GM12878 (cell line): ENCODE results near the gene EXOC3L4. TPM values are rescaled to one million over a fixed set of nuclear protein-coding genes. Genes with fewer than 3 reads are reported as not detected.

Experiments used
- ATAC-seq: fragments of 200-7000 bp; cut with Tn5 transposase; 3 replicates; pipeline ENCODE4 v1.9.1; 2020; ENCODE audit warnings: mild to moderate bottlenecking, moderate library complexity
- BruUV-seq: library from RNA; stranded (reverse); fragments of 400-500 nt; replicated peaks from 2 replicates; lab custom pipeline; 2021; lab: Mats Ljungman, UMichigan
- CTCF ChIA-PET: fragments of 300-600 bp; sonication (Branson Sonifier 250); formaldehyde crosslinking; extraction: SDS; loops from one replicate; lab custom pipeline; 2021; ENCODE audit warnings: inconsistent platforms; lab: Yijun Ruan, JAX
- POLR2A ChIA-PET: fragments of 350-600 bp; formaldehyde crosslinking; extraction: SDS; loops from one replicate; lab custom pipeline; 2021; ENCODE audit warnings: inconsistent platforms; lab: Charles Lee
- RAD21 ChIA-PET: fragments of 300-600 bp; sonication (Branson Sonifier 250); formaldehyde crosslinking; loops from one replicate; lab custom pipeline; 2023; ENCODE audit warnings: antibody characterized with exemption; ENCODE audit not compliant: unreplicated experiment; lab: Charles Lee
- SMC1A ChIA-PET: fragments of 300-600 bp; sonication (Branson Sonifier 250); formaldehyde crosslinking; loops from one replicate; lab custom pipeline; 2023; ENCODE audit not compliant: unreplicated experiment, uncharacterized antibody; lab: Charles Lee
- DNase-seq: peaks from one replicate; pipeline ENCODE4 v3.0.0-alpha.2; 2011; ENCODE audit warnings: low read depth, low spot score
- FAIRE-seq: peaks from 3 replicates; lab custom pipeline; 2011; peaks lifted over from hg19 to GRCh38; lab: Jason Lieb, UNC
- H2AFZ ChIP-seq: 2 replicates; pipeline ENCODE4 v1.6.0; 2011; ENCODE audit warnings: low read depth, low read length, control low read depth; ENCODE audit not compliant: control insufficient read depth
- H3K27ac ChIP-seq: 2 replicates; pipeline ENCODE4 v1.5.1; 2011; ENCODE audit warnings: control low read depth; ENCODE audit not compliant: control insufficient read depth, insufficient read depth
- H3K27me3 ChIP-seq, 2 experiments: replicated peaks in 1 of 2; 2 replicates each; pipeline versions ENCODE4 v1.6.0 to v1.6.1; 2011; ENCODE audit warnings: low read length in 1 of 2; ENCODE audit not compliant: control insufficient read depth in 2 of 2, insufficient read depth in 2 of 2
- H3K36me3 ChIP-seq, 2 experiments: 2 replicates each; pipeline ENCODE4 v1.5.1; 2011; ENCODE audit warnings: low read length in 1 of 2; ENCODE audit not compliant: control insufficient read depth in 2 of 2, insufficient read depth in 2 of 2
- H3K4me1 ChIP-seq: 2 replicates; pipeline ENCODE4 v1.6.1; 2011; ENCODE audit warnings: mild to moderate bottlenecking, low read length, moderate library complexity, mixed read lengths; ENCODE audit not compliant: control insufficient read depth, insufficient read depth
- H3K4me2 ChIP-seq: 2 replicates; pipeline ENCODE4 v1.6.0; 2011; ENCODE audit warnings: control low read depth; ENCODE audit not compliant: control insufficient read depth, insufficient read depth
- H3K4me3 ChIP-seq: fragments of 200-600 bp; sonication (generic); 2 replicates; pipeline ENCODE4 v1.5.1; 2016
- H3K79me2 ChIP-seq: 2 replicates; pipeline ENCODE4 v1.6.0; 2011; ENCODE audit warnings: low read length; ENCODE audit not compliant: control insufficient read depth, insufficient read depth
- H3K9ac ChIP-seq: 2 replicates; pipeline ENCODE4 v1.8.0; 2011; ENCODE audit warnings: low read length, control low read depth, mixed read lengths; ENCODE audit not compliant: control insufficient read depth, insufficient read depth
- H3K9me3 ChIP-seq: replicated peaks from 3 replicates; pipeline ENCODE4 v1.5.1; 2011; ENCODE audit warnings: mild to moderate bottlenecking, low read length; ENCODE audit not compliant: control insufficient read depth, insufficient read depth
- H4K20me1 ChIP-seq: 2 replicates; pipeline ENCODE4 v1.6.0; 2011; ENCODE audit not compliant: control insufficient read depth, insufficient read depth
- ASH2L ChIP-seq: fragments of 300-600, 200-600 bp; sonication (generic); IDR thresholded peaks from 2 replicates; pipeline ENCODE4 v1.6.1; 2017; ENCODE audit warnings: low read depth, mild to moderate bottlenecking, borderline replicate concordance
- CHD2 ChIP-seq: IDR thresholded peaks from 2 replicates; pipeline ENCODE4 v1.6.1; 2011; ENCODE audit warnings: low read depth, low read length, improper control_type of control experiment, borderline replicate concordance
- CREB1 ChIP-seq: IDR thresholded peaks from 2 replicates; pipeline ENCODE4 v1.6.1; 2012; ENCODE audit warnings: low read depth, mild to moderate bottlenecking, inconsistent platforms
- MTA3 ChIP-seq: IDR thresholded peaks from 2 replicates; pipeline ENCODE4 v1.6.1; 2012; ENCODE audit warnings: low read length, inconsistent platforms, borderline replicate concordance
- MYB ChIP-seq: fragments of 150-350 bp; IDR thresholded peaks from 2 replicates; pipeline ENCODE4 v1.6.1; 2014; ENCODE audit warnings: mild to moderate bottlenecking, low read depth, low read length, borderline replicate concordance
- RCOR1 ChIP-seq: conservative IDR thresholded peaks from 2 replicates; pipeline ENCODE4 v1.6.1; 2012; ENCODE audit warnings: low read depth, low read length, improper control_type of control experiment
- SMAD5 ChIP-seq: IDR thresholded peaks from 2 replicates; pipeline ENCODE4 v1.6.1; 2016; ENCODE audit warnings: antibody characterized with exemption, low read depth
- SMC3 ChIP-seq: IDR thresholded peaks from 2 replicates; pipeline ENCODE4 v1.6.1; 2011; ENCODE audit warnings: low read length, improper control_type of control experiment, borderline replicate concordance
- TCF12 ChIP-seq: IDR thresholded peaks from 2 replicates; pipeline ENCODE4 v1.6.1; 2011; ENCODE audit warnings: low read depth, mild to moderate bottlenecking, low read length
- ZNF274 ChIP-seq: IDR thresholded peaks from one replicate; pipeline ENCODE4 v1.8.0; 2011; ENCODE audit not compliant: insufficient read length, insufficient read depth
- ZNF384 ChIP-seq: IDR thresholded peaks from 2 replicates; pipeline ENCODE4 v1.6.1; 2012; ENCODE audit warnings: low read depth, mild to moderate bottlenecking, low read length, improper control_type of control experiment, borderline replicate concordance
- WGBS: methylation state at CpG from one replicate; pipeline ENCODE4 v1.1.6; 2016; ENCODE audit warnings: low lambda C conversion rate; ENCODE audit not compliant: insufficient replicate concordance, insufficient coverage; ENCODE audit errors: missing lambda C conversion rate; 5-methylcytosine and 5-hydroxymethylcytosine counted together
- in situ Hi-C: fragments of 300-500 bp; cut with MboI; formaldehyde crosslinking; loops from 9 replicates; pipeline ENCODE4 v1.14.3; 2018; ENCODE audit warnings: mixed read lengths
- intact Hi-C: fragments of 100-400 bp; cut with micrococcal nuclease; formaldehyde crosslinking; loops from one replicate; pipeline ENCODE4 v1.14.2; 2022; ENCODE audit not compliant: unreplicated experiment
- polyA plus RNA-seq, 11 experiments: library from polyadenylated mRNA; depleted of rRNA in 4 of 11; unstranded in 6 of 11; stranded (reverse) in 5 of 11; fragments of >200 nt; fragmentation: Nextera tagmentation in 4 of 11; fragmentation: Illumina TruSeq in 1 of 11; extraction: Ambion mirVana in 4 of 11; extraction: Trizol in 1 of 11; gene quantifications; 1 replicate in 1 of 11; 2 replicates in 10 of 11; pipeline versions ENCODE4 v1.2.1 to v1.2.3, GENCODE V29; 2011 to 2016; ENCODE audit warnings: inconsistent platforms in 2 of 11, missing spikeins in 2 of 11, low read depth in 1 of 11
- total RNA-seq, 4 experiments: library from RNA; depleted of rRNA in 3 of 4; stranded (reverse); fragments of >200 nt in 3 of 4; fragmentation: Illumina TruSeq in 1 of 4; extraction: Trizol in 1 of 4; gene quantifications; 2 replicates each; pipeline versions ENCODE4 v1.2.1 to v1.2.3, GENCODE V29; 2013 to 2021
- TF ChIP-seq, protein P1 (sequence below): IDR thresholded peaks from 2 replicates; pipeline ENCODE4 v1.6.1; 2012; ENCODE audit warnings: low read depth, low read length, improper control_type of control experiment
- TF ChIP-seq, protein P2 (sequence below): IDR thresholded peaks from 2 replicates; pipeline ENCODE4 v1.6.1; 2011; ENCODE audit warnings: low read depth, mild to moderate bottlenecking, low read length, moderate library complexity, borderline replicate concordance; ENCODE audit errors: extremely low read depth
- TF ChIP-seq, protein P3 (sequence below): fragments of 450-650 bp; IDR thresholded peaks from 2 replicates; pipeline ENCODE4 v1.6.1; 2017; ENCODE audit warnings: low read depth, mild to moderate bottlenecking, moderate library complexity

EXOC3L4 gene
- total and polyA plus RNA-seq, 10 of the 15 experiments (the other 5 are each of a cell fraction or from before 2014, with no cell fraction given), result not detected

DNA sequence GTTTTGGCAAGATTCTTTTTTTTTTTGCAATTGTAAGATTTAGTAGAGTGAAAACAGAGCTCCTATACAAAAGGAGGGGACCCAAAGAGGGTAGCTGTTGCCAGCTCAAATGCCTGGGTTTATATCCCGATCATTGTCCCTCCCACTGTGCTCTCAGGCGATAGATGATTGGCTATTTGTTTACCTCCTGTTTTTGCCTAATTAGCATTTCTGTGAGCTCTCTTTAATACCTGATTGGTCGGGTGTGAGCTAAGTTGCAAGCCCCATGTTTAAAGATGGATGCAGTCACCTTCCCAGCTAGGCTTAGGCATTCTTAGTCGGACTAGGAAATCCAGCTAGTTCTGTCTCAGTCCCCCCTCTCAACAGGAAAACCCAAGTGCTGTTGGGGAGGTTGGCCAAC lies 1.9 kb downstream of the EXOC3L4 start:
- no peak overlapping the region for H3K4me2 ChIP-seq
- TF ChIP-seq CREB1 (no peak), ZNF384 (no peak)
- no peak overlapping the region for H3K27ac ChIP-seq
- no peak overlapping the region for H3K4me3 ChIP-seq
- ChIA-PET SMC1A (interaction anchor here (1.4 to 2.4 kb wide), 3 partner anchors 9 to 402 kb away, joined by 4 to 13 read pairs (median 8); no protein-coding TSS in a partner anchor), CTCF (interaction anchor here (0.7 to 3.2 kb wide), 5 partner anchors 9 to 196 kb away, joined by 3 to 37 read pairs (median 4); no protein-coding TSS in a partner anchor), POLR2A (interaction anchor here (0.6 to 1.2 kb wide), 4 partner anchors 9 to 431 kb away, joined by 3 to 7 read pairs (median 5); no protein-coding TSS in a partner anchor), RAD21 (interaction anchor here (0.5 to 2.7 kb wide), 5 partner anchors 9 to 402 kb away, joined by 3 to 17 read pairs (median 4); no protein-coding TSS in a partner anchor)
- H3K9me3 ChIP-seq, result no peaks in the 10 kb centered on the region
- intact Hi-C loops (no loop called here), in situ Hi-C loops (no loop called here)
- H3K27me3 ChIP-seq, result no peaks in the 10 kb centered on the region
- peaks cover 23% of the 10 kb centered on the region for H3K4me1 ChIP-seq
- H3K9ac ChIP-seq, result no peak overlapping the region
- no peaks in the 10 kb centered on the region for H3K79me2 ChIP-seq
- H2AFZ ChIP-seq, result no peak overlapping the region
- 12% methylated on average over 4 of the region's 4 CpGs for WGBS
- ATAC-seq, result no peak
- DNase-seq, result no peak
- FAIRE-seq, result no peak
- no peaks in the 10 kb centered on the region for H3K36me3 ChIP-seq
- BruUV-seq, result no TSS peak
- no peaks in the 10 kb centered on the region for H4K20me1 ChIP-seq

DNA sequence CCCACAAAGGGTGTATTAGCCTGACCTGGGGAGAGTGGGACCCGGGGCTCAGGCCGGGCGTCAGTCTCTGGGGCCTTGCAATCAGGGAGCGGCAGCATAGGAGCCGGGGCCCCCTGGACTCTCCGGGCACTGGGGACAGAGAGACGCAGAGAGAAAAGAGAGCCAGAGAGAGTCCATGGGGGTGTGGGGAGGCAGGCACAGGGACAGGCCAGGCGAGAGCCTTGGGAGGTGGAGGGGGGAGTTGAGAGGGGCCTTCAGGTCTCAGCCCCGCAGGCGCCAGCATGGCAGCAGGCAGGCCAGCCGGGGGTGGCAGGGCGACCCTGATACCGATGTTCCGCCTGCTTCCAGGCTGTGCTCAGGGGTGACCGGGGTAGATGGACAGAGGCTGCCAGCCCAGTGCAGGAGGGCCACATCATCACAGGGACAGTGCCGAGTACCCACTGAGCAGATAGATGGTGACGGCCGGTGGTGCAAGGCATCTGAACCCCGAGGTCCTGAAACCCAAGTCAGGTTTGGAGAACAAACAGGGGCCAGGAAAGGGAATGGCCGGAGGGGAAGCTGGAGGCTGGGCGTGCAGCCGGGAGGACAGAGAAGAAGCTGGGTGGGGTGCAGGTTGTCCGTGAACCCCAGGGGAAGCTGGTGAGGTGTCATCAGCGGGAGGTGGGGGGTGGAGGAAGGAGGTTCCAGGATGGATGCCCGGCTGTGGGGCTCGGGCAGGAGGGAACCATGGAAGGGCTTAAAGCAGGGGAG lies 2.9 kb downstream of the EXOC3L4 start:
- Histone ChIP-seq H3K9ac (no peak overlapping the region), H3K36me3 (no peaks in the 10 kb centered on the region), H3K27ac (no peak overlapping the region), H4K20me1 (no peaks in the 10 kb centered on the region), H3K79me2 (no peaks in the 10 kb centered on the region), H3K4me1 (peaks cover 21% of the 10 kb centered on the region), H3K27me3 (no peaks in the 10 kb centered on the region), H3K4me2 (no peak overlapping the region), H2AFZ (no peak overlapping the region), H3K4me3 (no peak overlapping the region), H3K9me3 (no peaks in the 10 kb centered on the region)
- no TSS peak for BruUV-seq
- FAIRE-seq (no peak), ATAC-seq (no peak), DNase-seq (no peak)
- ChIA-PET POLR2A (no interaction called here), CTCF (interaction anchor here (0.6 to 3.2 kb wide), 3 partner anchors 8 to 703 kb away, joined by 3 to 37 read pairs (median 3); no protein-coding TSS in a partner anchor), SMC1A (interaction anchor here (1.4 to 2.4 kb wide), 2 partner anchors 19 to 403 kb away, joined by 4 to 8 read pairs; no protein-coding TSS in a partner anchor), RAD21 (interaction anchor here (0.5 to 1.4 kb wide), 2 partner anchors 19 to 195 kb away, joined by 3 to 4 read pairs; no protein-coding TSS in a partner anchor)
- in situ Hi-C loops, result no loop called here
- intact Hi-C loops, result no loop called here
- WGBS, result 64% methylated on average over 25 of the region's 26 CpGs
- TF ChIP-seq RCOR1 (no peak), ZNF274 (no peak), SMAD5 (no peak), SMC3 (no peak), TCF12 (no peak), ZNF384 (no peak), ASH2L (no peak), MYB (no peak), MTA3 (no peak), CHD2 (no peak)
- TF ChIP-seq, protein P1, sequence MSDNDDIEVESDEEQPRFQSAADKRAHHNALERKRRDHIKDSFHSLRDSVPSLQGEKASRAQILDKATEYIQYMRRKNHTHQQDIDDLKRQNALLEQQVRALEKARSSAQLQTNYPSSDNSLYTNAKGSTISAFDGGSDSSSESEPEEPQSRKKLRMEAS, result no peak
- TF ChIP-seq, protein P2, sequence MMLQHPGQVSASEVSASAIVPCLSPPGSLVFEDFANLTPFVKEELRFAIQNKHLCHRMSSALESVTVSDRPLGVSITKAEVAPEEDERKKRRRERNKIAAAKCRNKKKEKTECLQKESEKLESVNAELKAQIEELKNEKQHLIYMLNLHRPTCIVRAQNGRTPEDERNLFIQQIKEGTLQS, result no peak
- TF ChIP-seq, protein P3, sequence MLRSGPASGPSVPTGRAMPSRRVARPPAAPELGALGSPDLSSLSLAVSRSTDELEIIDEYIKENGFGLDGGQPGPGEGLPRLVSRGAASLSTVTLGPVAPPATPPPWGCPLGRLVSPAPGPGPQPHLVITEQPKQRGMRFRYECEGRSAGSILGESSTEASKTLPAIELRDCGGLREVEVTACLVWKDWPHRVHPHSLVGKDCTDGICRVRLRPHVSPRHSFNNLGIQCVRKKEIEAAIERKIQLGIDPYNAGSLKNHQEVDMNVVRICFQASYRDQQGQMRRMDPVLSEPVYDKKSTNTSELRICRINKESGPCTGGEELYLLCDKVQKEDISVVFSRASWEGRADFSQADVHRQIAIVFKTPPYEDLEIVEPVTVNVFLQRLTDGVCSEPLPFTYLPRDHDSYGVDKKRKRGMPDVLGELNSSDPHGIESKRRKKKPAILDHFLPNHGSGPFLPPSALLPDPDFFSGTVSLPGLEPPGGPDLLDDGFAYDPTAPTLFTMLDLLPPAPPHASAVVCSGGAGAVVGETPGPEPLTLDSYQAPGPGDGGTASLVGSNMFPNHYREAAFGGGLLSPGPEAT, result no peak
